ENCODE measurements around the gene GJB2. TPM values are rescaled to one million over a fixed set of nuclear protein-coding genes. Genes with fewer than 3 reads are reported as not detected.
"Not testable (repeated sequence)": the region's sequence is repeated elsewhere in the genome, so short reads cannot be mapped to it uniquely, and the experiment has no call there.

GJB2 gene
- polyA plus RNA-seq, 1 experiment = 3.0 TPM

GRCh38 chr13:20156702-20157101 lies 36.0 kb downstream of the GJB2 start:
- no peak for DNase-seq (ENCODE audit: low read depth, low spot score)
- ChIA-PET POLR2A (no interaction called here), CTCF (interaction anchor here (0.6 to 1.0 kb wide), 3 partner anchors 26 to 230 kb away, joined by 3 to 5 read pairs (median 3); no protein-coding TSS in a partner anchor)

GRCh38 chr13:20153290-20153689 lies 39.4 kb downstream of the GJB2 start:
- H3K4me3 ChIP-seq (ENCODE audit: low read depth, low read length); POLR2A ChIA-PET; CTCF ChIA-PET; H3K9me3 ChIP-seq (ENCODE audit: control insufficient read depth, insufficient read depth, low read length); H3K27ac ChIP-seq (ENCODE audit: low read depth, low read length); DNase-seq (ENCODE audit: low read depth, low spot score): not testable (repeated sequence)
- H3K27me3 ChIP-seq (ENCODE audit: control insufficient read depth, insufficient read depth, low read length) = peaks cover 22% of the 10 kb centered on the region

More at GRCh38 chr13:20156702-20157101, 36.0 kb downstream of the GJB2 start:
- no peak for TF ChIP-seq CTCF (IDR thresholded peaks at IDR 0.05; ENCODE audit: low read depth, low read length)
- H3K27ac ChIP-seq (ENCODE audit: low read depth, low read length) = no peak overlapping the region
- H3K4me3 ChIP-seq (ENCODE audit: low read depth, low read length) = no peak overlapping the region
- no peaks in the 10 kb centered on the region for H3K9me3 ChIP-seq (ENCODE audit: control insufficient read depth, insufficient read depth, low read length)
- H3K27me3 ChIP-seq (ENCODE audit: control insufficient read depth, insufficient read depth, low read length) = peaks cover 9% of the 10 kb centered on the region

DNA sequence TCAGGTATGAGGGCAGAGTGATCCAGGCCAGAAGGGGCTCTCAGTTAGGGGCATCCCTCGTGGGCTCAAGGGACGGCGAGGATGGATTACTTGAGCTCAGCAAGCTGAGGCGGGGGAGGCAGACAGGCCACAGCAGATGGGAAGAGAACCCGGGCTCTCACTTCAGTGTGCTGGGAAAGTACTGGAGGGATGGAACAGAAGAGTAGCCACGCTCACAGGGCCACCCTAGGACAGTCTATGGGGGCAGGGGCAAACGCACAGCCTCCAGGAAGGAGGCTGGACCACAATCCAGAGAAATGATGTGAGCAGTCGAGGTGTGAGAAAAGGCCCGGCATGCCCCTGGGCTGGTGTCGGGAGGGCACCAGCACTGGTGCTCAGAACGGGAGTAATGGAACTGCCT lies 41.1 kb downstream of the GJB2 start:
- CTCF ChIA-PET = no interaction called here
- peaks cover 16% of the 10 kb centered on the region for H3K27me3 ChIP-seq (ENCODE audit: control insufficient read depth, insufficient read depth, low read length)
- POLR2A ChIA-PET = no interaction called here
- DNase-seq (ENCODE audit: low read depth, low spot score) = no peak
- no peaks in the 10 kb centered on the region for H3K9me3 ChIP-seq (ENCODE audit: control insufficient read depth, insufficient read depth, low read length)
- H3K27ac ChIP-seq (ENCODE audit: low read depth, low read length) = no peak overlapping the region
- TF ChIP-seq CTCF (IDR thresholded peaks at IDR 0.05; ENCODE audit: low read depth, low read length) = no peak
- no peak overlapping the region for H3K4me3 ChIP-seq (ENCODE audit: low read depth, low read length)

- peaks cover 16% of the 10 kb centered on the region for H3K27me3 ChIP-seq (ENCODE audit: control insufficient read depth, insufficient read depth, low read length)
- POLR2A ChIA-PET = no interaction called here
- no peak overlapping the region for H3K27ac ChIP-seq (ENCODE audit: low read depth, low read length)
- DNase-seq (ENCODE audit: low read depth, low spot score) = no peak
- CTCF ChIA-PET = no interaction called here
- H3K9me3 ChIP-seq (ENCODE audit: control insufficient read depth, insufficient read depth, low read length) = no peaks in the 10 kb centered on the region
- TF ChIP-seq CTCF (IDR thresholded peaks at IDR 0.05; ENCODE audit: low read depth, low read length) = no peak
- no peak overlapping the region for H3K4me3 ChIP-seq (ENCODE audit: low read depth, low read length)
Observed at GRCh38 chr13:20151016-20151415, 41.7 kb downstream of the GJB2 start.

- peaks cover 16% of the 10 kb centered on the region for H3K27me3 ChIP-seq (ENCODE audit: control insufficient read depth, insufficient read depth, low read length)
- no peak for DNase-seq (ENCODE audit: low read depth, low spot score)
Observed at GRCh38 chr13:20150561-20150960, 42.2 kb downstream of the GJB2 start.

More at GRCh38 chr13:20150561-20150960, 42.2 kb downstream of the GJB2 start:
- H3K4me3 ChIP-seq (ENCODE audit: low read depth, low read length) = no peak overlapping the region
- TF ChIP-seq CTCF (IDR thresholded peaks at IDR 0.05; ENCODE audit: low read depth, low read length) = no peak
- H3K9me3 ChIP-seq (ENCODE audit: control insufficient read depth, insufficient read depth, low read length) = no peaks in the 10 kb centered on the region
- CTCF ChIA-PET = no interaction called here
- no peak overlapping the region for H3K27ac ChIP-seq (ENCODE audit: low read depth, low read length)
- POLR2A ChIA-PET = no interaction called here
